ENCODE measurements around the gene PRR3.

- TF ChIP-seq ZNF8 (CRISPR knock-in tag; IDR thresholded peaks at IDR 0.05) (no peak), ZFP3 (CRISPR knock-in tag; IDR thresholded peaks at IDR 0.05) (no peak)
Observed at GRCh38 chr6:30520522-30520921, 36.6 kb upstream of the PRR3 start.
